ENCODE results near the gene ULK4. TPM values are rescaled to one million over a fixed set of nuclear protein-coding genes. Genes with fewer than 3 reads are reported as not detected.

ULK4 gene
- total RNA-seq, 1 experiment from 2014 or later = 8.7 TPM

DNA sequence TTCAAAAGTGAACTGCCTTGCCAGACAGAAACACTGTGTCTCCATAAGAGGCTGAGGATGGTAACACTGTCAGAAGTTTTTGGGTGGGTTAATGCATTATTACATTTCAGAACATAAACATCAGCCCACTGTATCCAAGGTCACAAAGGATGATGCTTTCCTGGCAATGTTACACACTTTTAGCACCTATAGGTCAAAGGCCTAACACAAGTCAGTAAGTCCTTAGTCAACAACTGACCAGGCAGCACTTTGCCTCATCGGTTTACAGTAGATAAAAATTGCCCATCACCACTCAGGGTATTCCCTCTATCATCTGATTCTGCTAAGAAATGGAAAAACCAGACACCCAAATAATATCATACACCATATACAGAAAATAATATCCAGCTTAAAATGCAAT lies 664.2 kb downstream of the ULK4 start:
- H2AFZ ChIP-seq = no peak overlapping the region
- H3K4me3 ChIP-seq = no peak overlapping the region
- CTCF ChIA-PET = no interaction called here
- no peak for DNase-seq
- POLR2A ChIA-PET (ENCODE audit: unreplicated experiment) = no interaction called here
- no TSS peak for BruUV-seq (replicated peaks)
- no peaks in the 10 kb centered on the region for H3K79me2 ChIP-seq (ENCODE audit: low read depth)
- no peak for TF ChIP-seq EZH2 (IDR thresholded peaks at IDR 0.05; ENCODE audit: low read depth)
- TF ChIP-seq CTCF (conservative IDR thresholded peaks at IDR 0.05) = no peak
- H3K9me2 ChIP-seq (ENCODE audit: insufficient read depth) = no peaks in the 10 kb centered on the region
- no peaks in the 10 kb centered on the region for H3K36me3 ChIP-seq (ENCODE audit: low read depth)
- no peak overlapping the region for H3K4me2 ChIP-seq
- peaks cover 9% of the 10 kb centered on the region for H3K4me1 ChIP-seq (replicated peaks; ENCODE audit: insufficient read depth)
- no peaks in the 10 kb centered on the region for H3F3A ChIP-seq (ENCODE audit: insufficient read depth, low read depth)
- no peaks in the 10 kb centered on the region for H4K20me1 ChIP-seq (ENCODE audit: insufficient read depth)
- H3K9me3 ChIP-seq (ENCODE audit: insufficient read depth, low read depth) = no peaks in the 10 kb centered on the region
- intact Hi-C loops (cut with micrococcal nuclease; ENCODE audit: unreplicated experiment) = no loop called here
- no peaks in the 10 kb centered on the region for H3K27me3 ChIP-seq (ENCODE audit: insufficient read depth, low read depth)
- H3K27ac ChIP-seq = no peak overlapping the region

DNA sequence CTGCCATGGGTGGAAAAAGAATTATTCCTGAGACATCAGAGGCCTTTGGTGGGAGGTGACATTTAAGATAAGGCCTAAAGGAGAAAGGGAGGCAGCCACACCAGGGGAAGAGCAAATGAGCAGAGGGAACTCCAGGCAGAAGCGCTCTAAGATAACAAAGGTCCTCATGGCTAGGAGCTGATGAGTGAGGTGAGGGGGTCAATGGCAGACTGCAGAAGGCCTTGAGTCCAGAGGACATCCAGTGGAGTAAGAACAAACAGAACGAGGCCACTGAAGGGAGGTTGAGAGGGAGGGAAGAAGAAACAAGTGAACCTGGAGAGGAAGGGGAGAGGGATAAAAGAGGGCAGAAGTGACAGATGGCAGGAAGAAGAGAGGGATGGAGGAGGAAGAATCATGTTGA lies 665.3 kb downstream of the ULK4 start:
- TF ChIP-seq EZH2 (IDR thresholded peaks at IDR 0.05; ENCODE audit: low read depth) (no peak), CTCF (conservative IDR thresholded peaks at IDR 0.05) (no peak)
- Histone ChIP-seq H3K9me3 (ENCODE audit: insufficient read depth, low read depth) (no peaks in the 10 kb centered on the region), H3K27ac (no peak overlapping the region), H3K27me3 (ENCODE audit: insufficient read depth, low read depth) (no peaks in the 10 kb centered on the region), H3K4me3 (no peak overlapping the region), H3K4me1 (replicated peaks; ENCODE audit: insufficient read depth) (peaks cover 4% of the 10 kb centered on the region), H3K79me2 (ENCODE audit: low read depth) (no peaks in the 10 kb centered on the region), H4K20me1 (ENCODE audit: insufficient read depth) (no peaks in the 10 kb centered on the region), H2AFZ (no peak overlapping the region), H3K9me2 (ENCODE audit: insufficient read depth) (no peaks in the 10 kb centered on the region), H3F3A (ENCODE audit: insufficient read depth, low read depth) (no peaks in the 10 kb centered on the region), H3K4me2 (no peak overlapping the region), H3K36me3 (ENCODE audit: low read depth) (no peaks in the 10 kb centered on the region)
- ChIA-PET CTCF (no interaction called here), POLR2A (ENCODE audit: unreplicated experiment) (no interaction called here)
- no TSS peak for BruUV-seq (replicated peaks)
- intact Hi-C loops (cut with micrococcal nuclease; ENCODE audit: unreplicated experiment) = no loop called here
- no peak for DNase-seq

DNA sequence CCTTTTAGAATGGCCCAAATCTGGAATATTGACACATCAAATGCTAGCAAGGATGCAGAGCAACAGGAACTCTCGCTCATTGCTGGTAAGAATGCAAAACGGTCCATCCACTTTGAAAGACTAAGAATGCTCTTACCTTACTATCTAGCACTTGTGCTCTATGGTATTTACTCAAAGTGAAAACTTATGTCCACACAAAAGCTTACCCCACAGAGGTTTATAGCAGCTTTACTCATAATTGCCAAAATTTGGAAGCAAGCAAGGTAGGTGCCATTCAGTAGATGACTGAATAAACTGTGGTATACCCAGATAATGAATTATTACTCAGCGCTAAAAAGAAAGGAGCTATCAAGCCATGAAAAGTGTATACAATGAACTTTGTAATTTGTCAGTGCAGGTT lies 666.2 kb downstream of the ULK4 start:
- Histone ChIP-seq H4K20me1 (ENCODE audit: insufficient read depth) (no peaks in the 10 kb centered on the region), H3K4me2 (no peak overlapping the region), H3K9me3 (ENCODE audit: insufficient read depth, low read depth) (no peaks in the 10 kb centered on the region), H3F3A (ENCODE audit: insufficient read depth, low read depth) (no peaks in the 10 kb centered on the region), H3K27ac (no peak overlapping the region), H2AFZ (no peak overlapping the region), H3K27me3 (ENCODE audit: insufficient read depth, low read depth) (no peaks in the 10 kb centered on the region), H3K9me2 (ENCODE audit: insufficient read depth) (no peaks in the 10 kb centered on the region), H3K4me1 (replicated peaks; ENCODE audit: insufficient read depth) (no peaks in the 10 kb centered on the region), H3K36me3 (ENCODE audit: low read depth) (no peaks in the 10 kb centered on the region), H3K79me2 (ENCODE audit: low read depth) (no peaks in the 10 kb centered on the region), H3K4me3 (no peak overlapping the region)
- ChIA-PET CTCF (no interaction called here), POLR2A (ENCODE audit: unreplicated experiment) (no interaction called here)
- TF ChIP-seq EZH2 (IDR thresholded peaks at IDR 0.05; ENCODE audit: low read depth) (no peak), CTCF (conservative IDR thresholded peaks at IDR 0.05) (no peak)
- no TSS peak for BruUV-seq (replicated peaks)
- DNase-seq = no peak
- intact Hi-C loops (cut with micrococcal nuclease; ENCODE audit: unreplicated experiment) = no loop called here
